ENCODE data around the gene FRZB.
"Not testable (repeated sequence)": the region's sequence is repeated elsewhere in the genome, so short reads cannot be mapped to it uniquely, and the experiment has no call there.

GRCh38 chr2:182876653-182877052 is 10.2 kb upstream of the FRZB start:
- TF ChIP-seq, protein P1, sequence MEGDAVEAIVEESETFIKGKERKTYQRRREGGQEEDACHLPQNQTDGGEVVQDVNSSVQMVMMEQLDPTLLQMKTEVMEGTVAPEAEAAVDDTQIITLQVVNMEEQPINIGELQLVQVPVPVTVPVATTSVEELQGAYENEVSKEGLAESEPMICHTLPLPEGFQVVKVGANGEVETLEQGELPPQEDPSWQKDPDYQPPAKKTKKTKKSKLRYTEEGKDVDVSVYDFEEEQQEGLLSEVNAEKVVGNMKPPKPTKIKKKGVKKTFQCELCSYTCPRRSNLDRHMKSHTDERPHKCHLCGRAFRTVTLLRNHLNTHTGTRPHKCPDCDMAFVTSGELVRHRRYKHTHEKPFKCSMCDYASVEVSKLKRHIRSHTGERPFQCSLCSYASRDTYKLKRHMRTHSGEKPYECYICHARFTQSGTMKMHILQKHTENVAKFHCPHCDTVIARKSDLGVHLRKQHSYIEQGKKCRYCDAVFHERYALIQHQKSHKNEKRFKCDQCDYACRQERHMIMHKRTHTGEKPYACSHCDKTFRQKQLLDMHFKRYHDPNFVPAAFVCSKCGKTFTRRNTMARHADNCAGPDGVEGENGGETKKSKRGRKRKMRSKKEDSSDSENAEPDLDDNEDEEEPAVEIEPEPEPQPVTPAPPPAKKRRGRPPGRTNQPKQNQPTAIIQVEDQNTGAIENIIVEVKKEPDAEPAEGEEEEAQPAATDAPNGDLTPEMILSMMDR (IDR thresholded peaks at IDR 0.05) = not testable (repeated sequence)
- TF ChIP-seq POLR2A (IDR thresholded peaks at IDR 0.05) = not testable (repeated sequence)
